ENCODE measurements around the gene IGFL4. TPM values are rescaled to one million over a fixed set of nuclear protein-coding genes. Genes with fewer than 3 reads are reported as not detected.

IGFL4 gene
- total RNA-seq, 1 experiment from 2014 or later: not detected

DNA sequence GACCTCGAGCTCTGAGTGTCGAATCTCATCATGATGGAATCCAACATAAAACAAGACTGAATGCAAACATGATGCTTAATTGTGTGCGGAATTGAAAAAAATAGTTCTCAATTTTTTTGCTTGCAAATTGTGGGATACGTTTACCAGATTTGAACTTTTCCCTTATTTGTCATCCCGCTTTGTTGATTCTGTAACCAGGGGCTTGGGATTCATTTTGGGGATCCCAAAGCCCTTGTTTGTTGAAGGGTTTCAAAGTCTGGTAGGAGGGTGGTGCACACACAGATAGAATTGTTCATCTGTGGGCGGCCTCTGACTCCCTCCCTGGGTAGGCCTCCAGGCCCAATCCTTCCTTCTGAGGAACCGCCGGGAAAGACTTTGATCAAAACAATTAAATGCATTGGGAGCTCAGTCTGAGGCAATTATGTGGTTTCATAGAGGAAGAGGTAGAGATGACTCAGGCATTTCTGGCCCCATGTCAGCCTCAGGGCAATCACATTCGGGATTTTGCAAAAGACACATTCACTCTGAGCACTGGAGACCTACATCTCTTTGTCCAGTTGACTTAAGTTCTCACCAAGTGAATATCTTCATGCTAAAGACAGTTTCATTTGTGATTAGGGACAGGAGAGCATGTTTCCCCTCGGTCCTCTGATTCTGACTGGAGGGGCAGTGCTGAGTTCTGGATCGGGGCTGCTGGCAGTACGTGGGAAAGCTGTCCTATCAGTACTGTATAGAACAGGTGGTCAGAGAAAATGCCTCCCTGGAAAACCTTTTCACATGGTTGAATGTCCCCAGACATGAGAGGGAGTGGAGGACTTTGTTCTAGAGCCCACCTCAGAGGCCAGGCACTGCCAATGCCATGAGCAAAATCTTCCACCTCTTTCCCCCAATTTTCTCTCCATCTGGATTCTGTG lies 27.8 kb upstream of the IGFL4 start:
- H3K9ac ChIP-seq (ENCODE audit: low read length): no peak overlapping the region
- no peak for DNase-seq
- no peaks in the 10 kb centered on the region for H4K20me1 ChIP-seq (ENCODE audit: insufficient read depth, low read depth, low read length)
- H3K36me3 ChIP-seq (ENCODE audit: insufficient read depth, low read length): no peaks in the 10 kb centered on the region
- H2AFZ ChIP-seq (ENCODE audit: low read length): no peak overlapping the region
- no peaks in the 10 kb centered on the region for H3K9me3 ChIP-seq (ENCODE audit: low read length)
- no peak overlapping the region for H3K4me3 ChIP-seq (ENCODE audit: low read length)
- H3K79me2 ChIP-seq (ENCODE audit: low read length): no peaks in the 10 kb centered on the region
- no peaks in the 10 kb centered on the region for H3K9me2 ChIP-seq (replicated peaks; ENCODE audit: insufficient read depth, low read length)
- H3K27ac ChIP-seq (ENCODE audit: low read length): no peak overlapping the region
- no peaks in the 10 kb centered on the region for H3K27me3 ChIP-seq (ENCODE audit: low read length)
- H3K4me2 ChIP-seq (ENCODE audit: low read depth, low read length, poor library complexity, severe bottlenecking): no peak overlapping the region
- no peaks in the 10 kb centered on the region for H3K4me1 ChIP-seq (ENCODE audit: low read length)

DNA sequence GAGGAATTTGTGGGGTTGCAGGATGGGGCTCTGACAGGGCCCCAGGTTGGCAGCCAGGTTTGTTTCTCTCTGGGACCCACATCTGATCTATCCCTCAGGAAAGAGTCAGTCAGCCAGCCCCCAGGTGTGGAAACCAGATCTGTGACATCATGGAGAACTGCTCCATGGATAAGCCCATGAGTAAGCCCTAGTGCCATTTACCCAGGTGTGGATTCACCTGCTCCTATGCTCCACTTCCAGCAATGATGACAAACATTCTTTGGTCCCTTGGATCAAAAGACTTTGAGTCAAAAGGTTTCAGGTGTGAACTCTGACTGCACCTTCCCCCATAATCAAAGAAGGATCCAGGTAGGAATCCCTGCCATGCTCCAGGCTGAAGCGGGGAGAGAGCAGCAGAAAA lies 26.9 kb upstream of the IGFL4 start:
- Histone ChIP-seq H3K4me1 (ENCODE audit: low read length) (no peaks in the 10 kb centered on the region), H3K27me3 (ENCODE audit: low read length) (no peaks in the 10 kb centered on the region), H2AFZ (ENCODE audit: low read length) (no peak overlapping the region), H3K4me2 (ENCODE audit: low read depth, low read length, poor library complexity, severe bottlenecking) (no peak overlapping the region), H3K36me3 (ENCODE audit: insufficient read depth, low read length) (no peaks in the 10 kb centered on the region), H3K79me2 (ENCODE audit: low read length) (no peaks in the 10 kb centered on the region), H3K9ac (ENCODE audit: low read length) (no peak overlapping the region), H3K9me2 (replicated peaks; ENCODE audit: insufficient read depth, low read length) (no peaks in the 10 kb centered on the region), H3K27ac (ENCODE audit: low read length) (no peak overlapping the region), H3K9me3 (ENCODE audit: low read length) (no peaks in the 10 kb centered on the region), H4K20me1 (ENCODE audit: insufficient read depth, low read depth, low read length) (no peaks in the 10 kb centered on the region), H3K4me3 (ENCODE audit: low read length) (no peak overlapping the region)
- DNase-seq: no peak

DNA sequence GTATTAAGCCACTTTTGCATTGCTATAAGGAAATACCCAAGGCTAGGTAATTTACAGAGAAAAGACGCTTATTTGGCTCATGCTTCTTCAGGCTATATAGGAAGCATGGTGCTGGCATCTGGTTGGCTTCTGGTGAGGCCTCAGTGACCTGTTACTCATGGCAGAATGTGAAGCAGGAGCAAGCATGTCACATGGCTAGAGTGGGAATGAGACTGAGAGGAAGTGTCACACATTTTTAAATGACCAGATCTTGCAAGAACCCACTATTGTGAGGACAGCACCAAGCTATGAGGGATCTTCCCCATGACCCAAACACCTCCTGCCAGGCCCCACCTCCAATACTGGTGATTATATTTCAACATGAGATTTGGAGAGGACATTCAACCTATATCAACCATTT lies 25.7 kb upstream of the IGFL4 start:
- Histone ChIP-seq H3K4me3 (ENCODE audit: low read length) (no peak overlapping the region), H3K4me1 (ENCODE audit: low read length) (no peaks in the 10 kb centered on the region), H3K4me2 (ENCODE audit: low read depth, low read length, poor library complexity, severe bottlenecking) (no peak overlapping the region), H3K27ac (ENCODE audit: low read length) (no peak overlapping the region), H3K27me3 (ENCODE audit: low read length) (no peaks in the 10 kb centered on the region), H3K9me2 (replicated peaks; ENCODE audit: insufficient read depth, low read length) (no peaks in the 10 kb centered on the region), H4K20me1 (ENCODE audit: insufficient read depth, low read depth, low read length) (no peaks in the 10 kb centered on the region), H3K9ac (ENCODE audit: low read length) (no peak overlapping the region), H3K9me3 (ENCODE audit: low read length) (no peaks in the 10 kb centered on the region), H3K36me3 (ENCODE audit: insufficient read depth, low read length) (no peaks in the 10 kb centered on the region), H3K79me2 (ENCODE audit: low read length) (no peaks in the 10 kb centered on the region), H2AFZ (ENCODE audit: low read length) (no peak overlapping the region)
- no peak for DNase-seq

DNA sequence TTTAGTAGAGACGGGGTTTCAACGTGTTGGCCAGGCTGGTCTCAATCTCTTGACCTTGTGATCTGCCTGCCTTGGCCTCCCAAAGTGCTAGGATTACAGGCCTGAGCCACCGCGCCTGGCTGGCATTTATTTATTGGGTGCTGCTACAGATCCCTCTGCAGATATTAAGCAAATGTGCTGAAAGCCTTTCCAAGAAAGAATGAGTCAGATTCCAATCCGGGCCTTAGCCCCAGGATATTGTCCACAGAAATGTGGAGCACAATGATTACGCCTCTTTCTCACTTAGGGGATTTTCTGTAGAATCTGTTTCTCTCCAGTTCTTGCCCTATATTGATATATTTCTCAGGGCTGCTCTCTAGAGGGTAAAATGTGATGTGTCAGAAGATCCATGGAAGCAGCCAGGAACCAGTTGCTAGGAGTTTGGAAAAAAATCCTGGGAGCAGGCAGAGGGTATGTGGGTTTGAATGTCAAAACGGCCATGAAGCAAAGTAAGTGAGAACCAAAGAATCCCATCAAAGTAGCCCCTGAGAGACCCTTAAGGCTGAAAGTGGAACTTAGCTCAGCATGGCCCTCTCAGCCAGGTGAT lies 24.8 kb upstream of the IGFL4 start:
- no peaks in the 10 kb centered on the region for H4K20me1 ChIP-seq (ENCODE audit: insufficient read depth, low read depth, low read length)
- no peak overlapping the region for H3K9ac ChIP-seq (ENCODE audit: low read length)
- H3K36me3 ChIP-seq (ENCODE audit: insufficient read depth, low read length): no peaks in the 10 kb centered on the region
- H2AFZ ChIP-seq (ENCODE audit: low read length): no peak overlapping the region
- H3K27me3 ChIP-seq (ENCODE audit: low read length): no peaks in the 10 kb centered on the region
- no peaks in the 10 kb centered on the region for H3K9me2 ChIP-seq (replicated peaks; ENCODE audit: insufficient read depth, low read length)
- H3K4me3 ChIP-seq (ENCODE audit: low read length): no peak overlapping the region
- no peak for DNase-seq
- H3K9me3 ChIP-seq (ENCODE audit: low read length): no peaks in the 10 kb centered on the region
- H3K27ac ChIP-seq (ENCODE audit: low read length): no peak overlapping the region
- H3K79me2 ChIP-seq (ENCODE audit: low read length): no peaks in the 10 kb centered on the region
- H3K4me1 ChIP-seq (ENCODE audit: low read length): no peaks in the 10 kb centered on the region
- H3K4me2 ChIP-seq (ENCODE audit: low read depth, low read length, poor library complexity, severe bottlenecking): no peak overlapping the region

DNA sequence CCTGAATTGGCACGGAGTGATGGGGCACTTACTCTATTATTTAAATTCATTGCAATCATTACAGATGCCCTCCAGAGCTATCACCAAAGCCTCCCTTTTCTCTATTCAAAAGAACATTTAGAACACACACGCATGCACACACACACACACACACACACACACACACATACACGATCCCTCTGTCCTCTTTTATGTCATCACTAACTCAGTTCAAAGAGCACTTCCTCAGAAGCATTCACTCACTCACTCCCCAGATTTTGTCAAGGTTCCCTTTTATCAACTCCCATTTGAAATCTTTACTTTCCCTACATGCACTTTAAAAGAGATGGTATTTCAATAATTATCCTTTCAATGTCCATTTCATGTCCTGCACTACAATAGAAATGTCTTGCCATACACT lies 22.4 kb upstream of the IGFL4 start:
- Histone ChIP-seq H3K9me2 (replicated peaks; ENCODE audit: insufficient read depth, low read length) (no peaks in the 10 kb centered on the region), H2AFZ (ENCODE audit: low read length) (no peak overlapping the region), H4K20me1 (ENCODE audit: insufficient read depth, low read depth, low read length) (no peaks in the 10 kb centered on the region), H3K4me1 (ENCODE audit: low read length) (no peaks in the 10 kb centered on the region), H3K9me3 (ENCODE audit: low read length) (no peaks in the 10 kb centered on the region), H3K36me3 (ENCODE audit: insufficient read depth, low read length) (no peaks in the 10 kb centered on the region), H3K4me3 (ENCODE audit: low read length) (no peak overlapping the region), H3K79me2 (ENCODE audit: low read length) (no peaks in the 10 kb centered on the region), H3K4me2 (ENCODE audit: low read depth, low read length, poor library complexity, severe bottlenecking) (no peak overlapping the region), H3K9ac (ENCODE audit: low read length) (no peak overlapping the region), H3K27me3 (ENCODE audit: low read length) (no peaks in the 10 kb centered on the region), H3K27ac (ENCODE audit: low read length) (no peak overlapping the region)
- DNase-seq: no peak

DNA sequence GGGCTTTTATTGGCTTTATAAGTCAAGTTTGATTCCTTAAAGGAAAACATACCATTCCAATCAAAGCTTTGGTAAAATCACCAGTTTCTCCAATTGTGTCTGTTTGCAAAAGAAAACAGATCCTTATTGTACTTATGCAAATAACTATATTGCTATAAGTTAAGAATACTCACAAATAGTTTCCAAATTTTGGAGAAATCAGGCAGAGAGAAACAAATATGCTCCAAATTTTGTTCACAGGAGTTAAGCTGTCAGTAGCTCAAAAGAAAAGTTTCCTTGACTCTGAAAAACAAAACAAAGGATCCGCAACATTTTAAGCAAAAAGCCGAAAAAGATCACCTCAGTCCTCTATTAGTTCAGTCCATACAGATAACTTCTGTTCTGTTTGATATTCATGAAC lies 19.2 kb upstream of the IGFL4 start:
- no peak overlapping the region for H3K4me3 ChIP-seq (ENCODE audit: low read length)

DNA sequence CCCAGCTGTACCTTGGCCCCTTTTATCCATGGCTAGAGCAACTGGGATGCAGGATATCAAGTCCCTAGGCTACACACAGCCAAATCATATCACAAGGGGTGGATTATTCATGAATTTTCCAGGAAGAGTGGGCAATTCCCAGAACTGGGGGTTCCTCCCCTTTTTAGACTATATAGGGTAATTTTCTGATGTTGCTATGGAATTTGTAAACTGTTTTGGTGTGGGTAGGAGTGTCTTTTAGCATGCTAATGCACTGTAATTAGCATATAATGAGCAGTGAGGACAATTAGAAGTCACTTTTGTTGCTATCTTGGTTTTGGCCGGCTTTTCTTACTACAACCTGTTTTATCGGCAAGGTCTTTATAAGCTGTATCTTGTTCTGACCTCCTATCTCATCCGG lies 18.0 kb upstream of the IGFL4 start:
- H4K20me1 ChIP-seq (ENCODE audit: insufficient read depth, low read depth, low read length): no peaks in the 10 kb centered on the region
- DNase-seq: no peak
- no peak overlapping the region for H3K4me3 ChIP-seq (ENCODE audit: low read length)
- no peaks in the 10 kb centered on the region for H3K4me1 ChIP-seq (ENCODE audit: low read length)
- no peaks in the 10 kb centered on the region for H3K9me3 ChIP-seq (ENCODE audit: low read length)
- H3K4me2 ChIP-seq (ENCODE audit: low read depth, low read length, poor library complexity, severe bottlenecking): no peak overlapping the region
- H3K27me3 ChIP-seq (ENCODE audit: low read length): no peaks in the 10 kb centered on the region
- no peaks in the 10 kb centered on the region for H3K9me2 ChIP-seq (replicated peaks; ENCODE audit: insufficient read depth, low read length)
- H3K79me2 ChIP-seq (ENCODE audit: low read length): no peaks in the 10 kb centered on the region
- no peaks in the 10 kb centered on the region for H3K36me3 ChIP-seq (ENCODE audit: insufficient read depth, low read length)
- no peak overlapping the region for H2AFZ ChIP-seq (ENCODE audit: low read length)
- H3K9ac ChIP-seq (ENCODE audit: low read length): no peak overlapping the region
- H3K27ac ChIP-seq (ENCODE audit: low read length): no peak overlapping the region

More for the DNA sequence above, 19.2 kb upstream of the IGFL4 start:
- Histone ChIP-seq H3K4me2 (ENCODE audit: low read depth, low read length, poor library complexity, severe bottlenecking) (no peak overlapping the region), H3K9ac (ENCODE audit: low read length) (no peak overlapping the region), H3K9me2 (replicated peaks; ENCODE audit: insufficient read depth, low read length) (no peaks in the 10 kb centered on the region), H3K27me3 (ENCODE audit: low read length) (no peaks in the 10 kb centered on the region), H3K9me3 (ENCODE audit: low read length) (no peaks in the 10 kb centered on the region), H3K4me1 (ENCODE audit: low read length) (no peaks in the 10 kb centered on the region), H3K79me2 (ENCODE audit: low read length) (no peaks in the 10 kb centered on the region), H4K20me1 (ENCODE audit: insufficient read depth, low read depth, low read length) (no peaks in the 10 kb centered on the region), H3K27ac (ENCODE audit: low read length) (no peak overlapping the region), H3K36me3 (ENCODE audit: insufficient read depth, low read length) (no peaks in the 10 kb centered on the region), H2AFZ (ENCODE audit: low read length) (no peak overlapping the region)
- DNase-seq: no peak

DNA sequence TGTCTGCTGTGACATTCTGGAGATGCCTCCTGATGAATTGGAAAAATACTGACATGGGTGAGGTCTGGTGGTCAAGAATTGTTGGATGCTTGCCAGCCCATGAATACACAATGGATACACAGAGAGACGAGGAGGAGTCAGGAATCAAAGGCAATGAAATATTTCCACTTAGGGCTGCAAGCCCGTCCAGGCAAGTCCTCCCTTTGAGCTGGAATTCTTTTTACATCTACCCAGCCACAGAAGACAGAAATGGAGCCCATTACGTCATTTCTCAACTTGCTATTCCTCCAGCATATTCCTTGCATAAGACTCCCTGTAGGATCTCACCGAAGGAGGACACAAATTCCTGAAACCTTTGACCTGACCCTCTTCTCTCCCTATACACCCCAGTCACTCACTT lies 15.7 kb upstream of the IGFL4 start:
- Histone ChIP-seq H3K79me2 (ENCODE audit: low read length) (no peaks in the 10 kb centered on the region), H3K27ac (ENCODE audit: low read length) (no peak overlapping the region), H3K9me2 (replicated peaks; ENCODE audit: insufficient read depth, low read length) (no peaks in the 10 kb centered on the region), H3K4me2 (ENCODE audit: low read depth, low read length, poor library complexity, severe bottlenecking) (no peak overlapping the region), H3K36me3 (ENCODE audit: insufficient read depth, low read length) (no peaks in the 10 kb centered on the region), H3K4me1 (ENCODE audit: low read length) (no peaks in the 10 kb centered on the region), H3K27me3 (ENCODE audit: low read length) (no peaks in the 10 kb centered on the region), H2AFZ (ENCODE audit: low read length) (no peak overlapping the region), H3K4me3 (ENCODE audit: low read length) (no peak overlapping the region), H3K9me3 (ENCODE audit: low read length) (no peaks in the 10 kb centered on the region), H3K9ac (ENCODE audit: low read length) (no peak overlapping the region), H4K20me1 (ENCODE audit: insufficient read depth, low read depth, low read length) (no peaks in the 10 kb centered on the region)
- DNase-seq: no peak
